Mesenchymal stem cell (in vitro differentiated cells and primary cell): ENCODE data around the gene NCS1.

Experiments
- DNase-seq: peaks from one replicate; pipeline ENCODE4 v3.0.0-alpha.2; 2013
- H2AFZ ChIP-seq: one replicate; pipeline ENCODE4 v1.6.1; 2013; ENCODE audit warnings: low read depth, mild to moderate bottlenecking, control low read depth, inconsistent platforms, low read length, moderate library complexity
- H2AK5ac ChIP-seq: 2 replicates; pipeline ENCODE4 v1.6.1; 2013; ENCODE audit warnings: low read length, moderate library complexity, mild to moderate bottlenecking, inconsistent platforms; ENCODE audit not compliant: severe bottlenecking
- H2BK120ac ChIP-seq: one replicate; pipeline ENCODE4 v1.6.1; 2013; ENCODE audit warnings: low read depth, mild to moderate bottlenecking, inconsistent platforms, low read length, moderate library complexity
- H2BK12ac ChIP-seq, 2 experiments: one replicate each; pipeline ENCODE4 v1.6.1; 2013; ENCODE audit warnings: inconsistent platforms in 2 of 2, low read length in 2 of 2, mild to moderate bottlenecking in 2 of 2, moderate library complexity in 2 of 2, control low read depth in 1 of 2
- H2BK15ac ChIP-seq: one replicate; pipeline ENCODE4 v1.6.1; 2013; ENCODE audit warnings: mild to moderate bottlenecking, low read depth, inconsistent platforms; ENCODE audit not compliant: poor library complexity, severe bottlenecking
- H2BK5ac ChIP-seq: 2 replicates; pipeline ENCODE4 v1.6.1; 2013; ENCODE audit warnings: low read depth, mild to moderate bottlenecking, low read length, control low read depth, inconsistent platforms; ENCODE audit not compliant: poor library complexity, severe bottlenecking
- H3K14ac ChIP-seq, 2 experiments: one replicate each; pipeline ENCODE4 v1.6.1; 2013; ENCODE audit warnings: inconsistent platforms in 2 of 2, low read length in 2 of 2, control low read depth in 1 of 2, mild to moderate bottlenecking in 1 of 2, moderate library complexity in 1 of 2
- H3K18ac ChIP-seq, 2 experiments: one replicate each; pipeline ENCODE4 v1.6.1; 2013; ENCODE audit warnings: inconsistent platforms in 2 of 2, low read length in 2 of 2, control low read depth in 1 of 2, low read depth in 1 of 2, mild to moderate bottlenecking in 1 of 2
- H3K23ac ChIP-seq, 2 experiments: one replicate each; pipeline ENCODE4 v1.6.1; 2013; ENCODE audit warnings: inconsistent platforms in 2 of 2, low read length in 2 of 2, mild to moderate bottlenecking in 2 of 2, moderate library complexity in 2 of 2, control low read depth in 1 of 2
- H3K27ac ChIP-seq: 2 replicates; pipeline ENCODE4 v1.5.1; 2013; ENCODE audit warnings: mild to moderate bottlenecking, moderate library complexity, low read length, control low read depth, inconsistent platforms; ENCODE audit not compliant: poor library complexity, severe bottlenecking
- H3K27me3 ChIP-seq, 2 experiments: 2 replicates each; pipeline versions ENCODE4 v1.6.1 to v1.7.0; 2013; ENCODE audit warnings: low read length in 2 of 2, mild to moderate bottlenecking in 2 of 2, moderate library complexity in 2 of 2, control low read depth in 1 of 2, inconsistent platforms in 1 of 2; ENCODE audit not compliant: control insufficient read depth in 1 of 2, insufficient read depth in 1 of 2
- H3K36me3 ChIP-seq, 2 experiments: 2 replicates each; pipeline versions ENCODE4 v1.6.1 to v1.7.0; 2013; ENCODE audit warnings: low read length in 2 of 2, control low read depth in 1 of 2, inconsistent platforms in 1 of 2, low read depth in 1 of 2, mild to moderate bottlenecking in 1 of 2; ENCODE audit not compliant: insufficient read depth in 2 of 2, control insufficient read depth in 1 of 2
- H3K4ac ChIP-seq, 2 experiments: one replicate each; pipeline ENCODE4 v1.6.1; 2013; ENCODE audit warnings: inconsistent platforms in 2 of 2, low read length in 2 of 2, mild to moderate bottlenecking in 2 of 2, moderate library complexity in 2 of 2, control low read depth in 1 of 2, low read depth in 1 of 2
- H3K4me1 ChIP-seq: 2 replicates; pipeline ENCODE4 v1.6.1; 2013; ENCODE audit warnings: low read depth, low read length, control low read depth; ENCODE audit not compliant: control insufficient read depth, insufficient read depth
- H3K4me2 ChIP-seq: 2 replicates; pipeline ENCODE4 v1.6.1; 2013; ENCODE audit warnings: low read length, mild to moderate bottlenecking, inconsistent platforms; ENCODE audit not compliant: poor library complexity, severe bottlenecking
- H3K4me3 ChIP-seq, 2 experiments: 2 replicates each; pipeline versions ENCODE4 v1.5.1 to v1.7.0; 2013; ENCODE audit warnings: low read length in 2 of 2, mild to moderate bottlenecking in 2 of 2, control low read depth in 1 of 2, low read depth in 1 of 2; ENCODE audit not compliant: insufficient read depth in 1 of 2
- H3K79me1 ChIP-seq: replicated peaks from 2 replicates; pipeline ENCODE4 v1.6.1; 2013; ENCODE audit warnings: mild to moderate bottlenecking, control low read depth, low read length, inconsistent platforms; ENCODE audit not compliant: poor library complexity, severe bottlenecking
- H3K9ac ChIP-seq: 2 replicates; pipeline ENCODE4 v1.7.0; 2013; ENCODE audit warnings: mild to moderate bottlenecking, low read length, moderate library complexity
- H3K9me3 ChIP-seq: 2 replicates; pipeline ENCODE4 v1.7.0; 2013; ENCODE audit warnings: mild to moderate bottlenecking, low read length; ENCODE audit not compliant: control insufficient read depth
- H4K8ac ChIP-seq: one replicate; pipeline ENCODE4 v1.6.1; 2013; ENCODE audit warnings: inconsistent platforms, mild to moderate bottlenecking, low read length, moderate library complexity
- H4K91ac ChIP-seq: one replicate; pipeline ENCODE4 v1.6.1; 2013; ENCODE audit warnings: mild to moderate bottlenecking, low read length, inconsistent platforms
- WGBS: methylation state at CpG from one replicate; pipeline ENCODE4 v1.1.7; 2013; ENCODE audit warnings: mixed read lengths; 5-methylcytosine and 5-hydroxymethylcytosine counted together

The NCS1 gene

GRCh38 chr9:130222833-130223232 lies 50.6 kb downstream of the NCS1 start:
- no peak overlapping the region for H4K8ac ChIP-seq
- H3K27me3 ChIP-seq, result no peaks in the 10 kb centered on the region
- H3K18ac ChIP-seq, result no peak overlapping the region
- no peak overlapping the region for H2BK15ac ChIP-seq
- no peak overlapping the region for H3K4me2 ChIP-seq
- no peak overlapping the region for H4K91ac ChIP-seq
- H3K27ac ChIP-seq, result no peak overlapping the region
- peaks cover 35% of the 10 kb centered on the region for H3K79me1 ChIP-seq
- WGBS, result 97% methylated on average over 9 of the region's 9 CpGs
- H2BK120ac ChIP-seq, result no peak overlapping the region
- H3K9ac ChIP-seq, result no peak overlapping the region
- no peak for DNase-seq
- no peak overlapping the region for H3K4ac ChIP-seq
- H3K9me3 ChIP-seq, result peaks cover 9% of the 10 kb centered on the region
- H3K23ac ChIP-seq, result no peak overlapping the region
- H3K4me3 ChIP-seq, result no peak overlapping the region
- no peak overlapping the region for H2AK5ac ChIP-seq
- H3K4me1 ChIP-seq, result peaks cover 14% of the 10 kb centered on the region
- peaks cover 40 to 64% of the 10 kb centered on the region in 2 experiments for H3K36me3 ChIP-seq
- no peak overlapping the region for H2BK12ac ChIP-seq
- H2AFZ ChIP-seq, result no peak overlapping the region
- H3K14ac ChIP-seq, result no peak overlapping the region
- no peak overlapping the region for H2BK5ac ChIP-seq

GRCh38 chr9:130225071-130225470 lies 52.9 kb downstream of the NCS1 start:
- no peak overlapping the region for H3K4ac ChIP-seq
- H3K4me2 ChIP-seq, result no peak overlapping the region
- H2BK12ac ChIP-seq, result no peak overlapping the region
- H3K4me1 ChIP-seq, result peaks cover 6% of the 10 kb centered on the region
- no peak for DNase-seq
- no peak overlapping the region for H3K4me3 ChIP-seq
- H2BK5ac ChIP-seq, result no peak overlapping the region
- WGBS, result 88% methylated on average over 11 of the region's 11 CpGs
- H2AK5ac ChIP-seq, result no peak overlapping the region
- H3K27me3 ChIP-seq, result no peaks in the 10 kb centered on the region
- H2BK15ac ChIP-seq, result no peak overlapping the region
- peaks cover 23% of the 10 kb centered on the region for H3K79me1 ChIP-seq
- peaks cover 12% of the 10 kb centered on the region for H3K9me3 ChIP-seq
- H2AFZ ChIP-seq, result no peak overlapping the region
- no peak overlapping the region for H3K14ac ChIP-seq
- no peak overlapping the region for H2BK120ac ChIP-seq
- H3K36me3 ChIP-seq, result peaks cover 47 to 59% of the 10 kb centered on the region in 2 experiments
- H3K18ac ChIP-seq, result no peak overlapping the region
- no peak overlapping the region for H3K27ac ChIP-seq
- no peak overlapping the region for H3K9ac ChIP-seq
- no peak overlapping the region for H4K91ac ChIP-seq
- no peak overlapping the region for H3K23ac ChIP-seq
- H4K8ac ChIP-seq, result no peak overlapping the region

- DNase-seq, result no peak
- Histone ChIP-seq H3K4me2 (no peak overlapping the region), H2BK5ac (no peak overlapping the region), H3K27ac (no peak overlapping the region), H3K9me3 (peaks cover 12% of the 10 kb centered on the region), H2AFZ (no peak overlapping the region), H3K23ac (no peak overlapping the region), H2BK120ac (no peak overlapping the region), H3K4ac (no peak overlapping the region), H2BK15ac (no peak overlapping the region), H3K4me3 (no peak overlapping the region), H2BK12ac (no peak overlapping the region), H3K36me3 (peaks cover 47 to 58% of the 10 kb centered on the region in 2 experiments), H3K9ac (no peak overlapping the region), H3K18ac (no peak overlapping the region), H4K91ac (no peak overlapping the region), H4K8ac (no peak overlapping the region), H3K27me3 (no peaks in the 10 kb centered on the region), H3K79me1 (peaks cover 21% of the 10 kb centered on the region), H2AK5ac (no peak overlapping the region), H3K4me1 (peaks cover 2% of the 10 kb centered on the region), H3K14ac (no peak overlapping the region)
- WGBS, result 97% methylated on average over 20 of the region's 20 CpGs
Measured at GRCh38 chr9:130225586-130225985, 53.4 kb downstream of the NCS1 start.

GRCh38 chr9:130226112-130226511 lies 53.9 kb downstream of the NCS1 start:
- no peak overlapping the region for H2BK5ac ChIP-seq
- 98% methylated on average over 12 of the region's 12 CpGs for WGBS
- H2AFZ ChIP-seq, result no peak overlapping the region
- H3K23ac ChIP-seq, result no peak overlapping the region
- H3K27ac ChIP-seq, result no peak overlapping the region
- no peak overlapping the region for H3K4ac ChIP-seq
- no peak for DNase-seq
- H3K18ac ChIP-seq, result no peak overlapping the region
- H3K79me1 ChIP-seq, result peaks cover 21% of the 10 kb centered on the region
- peaks cover 12% of the 10 kb centered on the region for H3K9me3 ChIP-seq
- H3K14ac ChIP-seq, result no peak overlapping the region
- no peak overlapping the region for H2AK5ac ChIP-seq
- no peak overlapping the region for H3K4me2 ChIP-seq
- H3K4me1 ChIP-seq, result no peaks in the 10 kb centered on the region
- no peak overlapping the region for H2BK120ac ChIP-seq
- no peaks in the 10 kb centered on the region for H3K27me3 ChIP-seq
- no peak overlapping the region for H2BK12ac ChIP-seq
- H4K91ac ChIP-seq, result peak overlapping the region; percentile 41
- H2BK15ac ChIP-seq, result no peak overlapping the region
- no peak overlapping the region for H3K4me3 ChIP-seq
- H3K36me3 ChIP-seq, result peaks cover 47 to 58% of the 10 kb centered on the region in 2 experiments
- H4K8ac ChIP-seq, result no peak overlapping the region
- H3K9ac ChIP-seq, result no peak overlapping the region
